ENCODE measurements around the gene STAT4. TPM values are rescaled to one million over a fixed set of nuclear protein-coding genes. Genes with fewer than 3 reads are reported as not detected.

STAT4 gene
- polyA plus RNA-seq, 1 of the 3 experiments (the other 2 are of a cell fraction), result 0.12 TPM

DNA sequence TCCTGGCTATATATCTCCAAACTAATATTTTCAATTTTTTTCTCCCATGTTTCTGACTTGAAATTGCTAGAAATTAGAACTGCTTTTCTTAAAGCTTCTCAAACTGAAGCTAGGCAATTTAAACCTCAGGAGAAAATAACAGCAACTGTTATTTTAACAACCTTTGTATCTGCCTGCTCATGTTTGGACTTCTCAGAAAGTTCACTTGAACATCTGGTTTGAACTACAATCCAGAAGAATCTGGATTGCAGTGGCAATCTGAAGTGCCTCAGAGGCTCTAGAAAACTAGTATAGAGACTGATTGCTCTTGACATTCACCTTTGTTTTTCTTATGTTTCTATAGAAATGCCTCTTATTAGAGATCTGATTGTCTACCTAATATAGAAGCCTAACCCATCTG is 64.1 kb downstream of the STAT4 start:
- CTCF ChIA-PET, result interaction anchor here (0.7 kb wide), 1 partner anchor 113 kb away, joined by 3 read pairs; no protein-coding TSS in a partner anchor
- no peaks in the 10 kb centered on the region for H3K79me2 ChIP-seq (ENCODE audit: insufficient read depth)

DNA sequence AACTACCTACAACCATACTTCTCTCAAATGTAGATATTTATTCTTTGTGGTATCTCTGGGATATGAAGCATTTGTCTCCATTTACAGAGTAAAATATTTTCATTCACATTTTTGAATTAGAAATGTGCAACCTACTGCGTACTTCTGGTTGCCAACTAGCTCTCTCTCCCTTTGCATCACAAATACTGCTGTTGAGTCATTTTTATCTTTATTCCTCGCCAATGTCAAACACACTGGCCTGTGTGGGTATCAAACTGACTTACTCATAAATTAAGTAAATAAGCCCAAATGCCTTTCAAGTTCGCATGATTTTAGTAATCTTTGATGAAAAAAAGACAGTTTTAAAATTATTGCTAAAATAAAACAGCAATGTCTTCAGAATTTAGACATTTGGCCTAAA is 67.3 kb downstream of the STAT4 start:
- H3K4me3 ChIP-seq (ENCODE audit: low read depth in 2 of 2, low read length in 1 of 2), result no peak overlapping the region
- TF ChIP-seq RCOR1 (IDR thresholded peaks at IDR 0.05; ENCODE audit: low read length), result no peak
- TF ChIP-seq, protein P1, sequence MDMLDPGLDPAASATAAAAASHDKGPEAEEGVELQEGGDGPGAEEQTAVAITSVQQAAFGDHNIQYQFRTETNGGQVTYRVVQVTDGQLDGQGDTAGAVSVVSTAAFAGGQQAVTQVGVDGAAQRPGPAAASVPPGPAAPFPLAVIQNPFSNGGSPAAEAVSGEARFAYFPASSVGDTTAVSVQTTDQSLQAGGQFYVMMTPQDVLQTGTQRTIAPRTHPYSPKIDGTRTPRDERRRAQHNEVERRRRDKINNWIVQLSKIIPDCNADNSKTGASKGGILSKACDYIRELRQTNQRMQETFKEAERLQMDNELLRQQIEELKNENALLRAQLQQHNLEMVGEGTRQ (IDR thresholded peaks at IDR 0.05; ENCODE audit: borderline replicate concordance, low read depth, low read length), result no peak
- no peak for TF ChIP-seq FOXM1 (IDR thresholded peaks at IDR 0.05; ENCODE audit: low read depth)
- no peak for TF ChIP-seq RXRA (IDR thresholded peaks at IDR 0.05; ENCODE audit: borderline replicate concordance, low read depth)
- no peak for TF ChIP-seq GABPA (IDR thresholded peaks at IDR 0.05; ENCODE audit: low read depth)
- no peaks in the 10 kb centered on the region for H3F3A ChIP-seq (replicated peaks; ENCODE audit: insufficient read depth)
- H3K9me3 ChIP-seq, result no peaks in the 10 kb centered on the region
- no peaks in the 10 kb centered on the region for H3K4me1 ChIP-seq (ENCODE audit: control insufficient read depth in 1 of 2, insufficient read depth in 2 of 2, low read depth in 1 of 2, low read length in 1 of 2)
- 68% methylated on average over 3 of the region's 3 CpGs for WGBS (ENCODE audit: low lambda C conversion rate)
- CTCF ChIA-PET, result no interaction called here
- no peak overlapping the region for H3K4me2 ChIP-seq
- no peaks in the 10 kb centered on the region for H4K20me1 ChIP-seq (ENCODE audit: insufficient read depth)
- no peaks in the 10 kb centered on the region for H3K79me2 ChIP-seq (ENCODE audit: insufficient read depth)
- no peak for DNase-seq
- no peaks in the 10 kb centered on the region; the same call in 1 of the 2 replicates for H3K9me2 ChIP-seq
- no peaks in the 10 kb centered on the region for H3K36me3 ChIP-seq (replicated peaks in 1 of 2; ENCODE audit: control insufficient read depth in 1 of 2, insufficient read depth in 2 of 2, low read length in 1 of 2)
- H3K27ac ChIP-seq (ENCODE audit: low read depth in 2 of 2, low read length in 1 of 2), result no peak overlapping the region
- no peak overlapping the region for H3K9ac ChIP-seq
- POLR2A ChIA-PET, result no interaction called here
- H2AFZ ChIP-seq (ENCODE audit: low read depth), result no peak overlapping the region
- no peaks in the 10 kb centered on the region for H3K27me3 ChIP-seq (ENCODE audit: insufficient read depth)

More for the DNA sequence above, 64.1 kb downstream of the STAT4 start:
- POLR2A ChIA-PET, result no interaction called here
- Histone ChIP-seq H3K36me3 (replicated peaks in 1 of 2; ENCODE audit: control insufficient read depth in 1 of 2, insufficient read depth in 2 of 2, low read length in 1 of 2) (no peaks in the 10 kb centered on the region), H3K4me1 (ENCODE audit: control insufficient read depth in 1 of 2, insufficient read depth in 2 of 2, low read depth in 1 of 2, low read length in 1 of 2) (no peaks in the 10 kb centered on the region), H3K9ac (no peak overlapping the region), H2AFZ (ENCODE audit: low read depth) (no peak overlapping the region), H3K27ac (ENCODE audit: low read depth in 2 of 2, low read length in 1 of 2) (no peak overlapping the region), H3K9me2 (no peaks in the 10 kb centered on the region), H4K20me1 (ENCODE audit: insufficient read depth) (no peaks in the 10 kb centered on the region), H3K4me2 (no peak overlapping the region), H3K4me3 (ENCODE audit: low read depth in 2 of 2, low read length in 1 of 2) (no peak overlapping the region), H3F3A (replicated peaks; ENCODE audit: insufficient read depth) (no peaks in the 10 kb centered on the region), H3K27me3 (ENCODE audit: insufficient read depth) (no peaks in the 10 kb centered on the region), H3K9me3 (no peaks in the 10 kb centered on the region)
- DNase-seq, result no peak
- TF ChIP-seq FOSL2 (IDR thresholded peaks at IDR 0.05; ENCODE audit: borderline replicate concordance, low read depth) (no peak), FOXJ3 (CRISPR knock-in tag; IDR thresholded peaks at IDR 0.05) (no peak), EZH2phosphoT487 (IDR thresholded peaks at IDR 0.05; ENCODE audit: borderline replicate concordance, low read depth) (no peak), SMC3 (IDR thresholded peaks at IDR 0.05; ENCODE audit: low read depth, low read length) (no peak), POLR2AphosphoS5 (IDR thresholded peaks at IDR 0.05; ENCODE audit: low read depth, low read length) (no peak), RAD21 (IDR thresholded peaks at IDR 0.05; ENCODE audit: low read length) (no peak), SIN3A (IDR thresholded peaks at IDR 0.05; ENCODE audit: borderline replicate concordance, low read depth, low read length) (no peak), TAF1 (IDR thresholded peaks at IDR 0.05; ENCODE audit: borderline replicate concordance, low read depth, low read length) (no peak), TCF12 (IDR thresholded peaks at IDR 0.05) (no peak), JUND (IDR thresholded peaks at IDR 0.05) (no peak)
- TF ChIP-seq, protein P2, sequence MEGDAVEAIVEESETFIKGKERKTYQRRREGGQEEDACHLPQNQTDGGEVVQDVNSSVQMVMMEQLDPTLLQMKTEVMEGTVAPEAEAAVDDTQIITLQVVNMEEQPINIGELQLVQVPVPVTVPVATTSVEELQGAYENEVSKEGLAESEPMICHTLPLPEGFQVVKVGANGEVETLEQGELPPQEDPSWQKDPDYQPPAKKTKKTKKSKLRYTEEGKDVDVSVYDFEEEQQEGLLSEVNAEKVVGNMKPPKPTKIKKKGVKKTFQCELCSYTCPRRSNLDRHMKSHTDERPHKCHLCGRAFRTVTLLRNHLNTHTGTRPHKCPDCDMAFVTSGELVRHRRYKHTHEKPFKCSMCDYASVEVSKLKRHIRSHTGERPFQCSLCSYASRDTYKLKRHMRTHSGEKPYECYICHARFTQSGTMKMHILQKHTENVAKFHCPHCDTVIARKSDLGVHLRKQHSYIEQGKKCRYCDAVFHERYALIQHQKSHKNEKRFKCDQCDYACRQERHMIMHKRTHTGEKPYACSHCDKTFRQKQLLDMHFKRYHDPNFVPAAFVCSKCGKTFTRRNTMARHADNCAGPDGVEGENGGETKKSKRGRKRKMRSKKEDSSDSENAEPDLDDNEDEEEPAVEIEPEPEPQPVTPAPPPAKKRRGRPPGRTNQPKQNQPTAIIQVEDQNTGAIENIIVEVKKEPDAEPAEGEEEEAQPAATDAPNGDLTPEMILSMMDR (IDR thresholded peaks at IDR 0.05), result no peak
- TF ChIP-seq, protein P3, sequence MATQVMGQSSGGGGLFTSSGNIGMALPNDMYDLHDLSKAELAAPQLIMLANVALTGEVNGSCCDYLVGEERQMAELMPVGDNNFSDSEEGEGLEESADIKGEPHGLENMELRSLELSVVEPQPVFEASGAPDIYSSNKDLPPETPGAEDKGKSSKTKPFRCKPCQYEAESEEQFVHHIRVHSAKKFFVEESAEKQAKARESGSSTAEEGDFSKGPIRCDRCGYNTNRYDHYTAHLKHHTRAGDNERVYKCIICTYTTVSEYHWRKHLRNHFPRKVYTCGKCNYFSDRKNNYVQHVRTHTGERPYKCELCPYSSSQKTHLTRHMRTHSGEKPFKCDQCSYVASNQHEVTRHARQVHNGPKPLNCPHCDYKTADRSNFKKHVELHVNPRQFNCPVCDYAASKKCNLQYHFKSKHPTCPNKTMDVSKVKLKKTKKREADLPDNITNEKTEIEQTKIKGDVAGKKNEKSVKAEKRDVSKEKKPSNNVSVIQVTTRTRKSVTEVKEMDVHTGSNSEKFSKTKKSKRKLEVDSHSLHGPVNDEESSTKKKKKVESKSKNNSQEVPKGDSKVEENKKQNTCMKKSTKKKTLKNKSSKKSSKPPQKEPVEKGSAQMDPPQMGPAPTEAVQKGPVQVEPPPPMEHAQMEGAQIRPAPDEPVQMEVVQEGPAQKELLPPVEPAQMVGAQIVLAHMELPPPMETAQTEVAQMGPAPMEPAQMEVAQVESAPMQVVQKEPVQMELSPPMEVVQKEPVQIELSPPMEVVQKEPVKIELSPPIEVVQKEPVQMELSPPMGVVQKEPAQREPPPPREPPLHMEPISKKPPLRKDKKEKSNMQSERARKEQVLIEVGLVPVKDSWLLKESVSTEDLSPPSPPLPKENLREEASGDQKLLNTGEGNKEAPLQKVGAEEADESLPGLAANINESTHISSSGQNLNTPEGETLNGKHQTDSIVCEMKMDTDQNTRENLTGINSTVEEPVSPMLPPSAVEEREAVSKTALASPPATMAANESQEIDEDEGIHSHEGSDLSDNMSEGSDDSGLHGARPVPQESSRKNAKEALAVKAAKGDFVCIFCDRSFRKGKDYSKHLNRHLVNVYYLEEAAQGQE (IDR thresholded peaks at IDR 0.05; ENCODE audit: low read depth, low read length), result no peak
